Measurements from ENCODE around the gene ZMIZ1.

GRCh38 chr10:79270466-79271246 lies 201.9 kb downstream of the ZMIZ1 start:
- TF ChIP-seq, protein P1, sequence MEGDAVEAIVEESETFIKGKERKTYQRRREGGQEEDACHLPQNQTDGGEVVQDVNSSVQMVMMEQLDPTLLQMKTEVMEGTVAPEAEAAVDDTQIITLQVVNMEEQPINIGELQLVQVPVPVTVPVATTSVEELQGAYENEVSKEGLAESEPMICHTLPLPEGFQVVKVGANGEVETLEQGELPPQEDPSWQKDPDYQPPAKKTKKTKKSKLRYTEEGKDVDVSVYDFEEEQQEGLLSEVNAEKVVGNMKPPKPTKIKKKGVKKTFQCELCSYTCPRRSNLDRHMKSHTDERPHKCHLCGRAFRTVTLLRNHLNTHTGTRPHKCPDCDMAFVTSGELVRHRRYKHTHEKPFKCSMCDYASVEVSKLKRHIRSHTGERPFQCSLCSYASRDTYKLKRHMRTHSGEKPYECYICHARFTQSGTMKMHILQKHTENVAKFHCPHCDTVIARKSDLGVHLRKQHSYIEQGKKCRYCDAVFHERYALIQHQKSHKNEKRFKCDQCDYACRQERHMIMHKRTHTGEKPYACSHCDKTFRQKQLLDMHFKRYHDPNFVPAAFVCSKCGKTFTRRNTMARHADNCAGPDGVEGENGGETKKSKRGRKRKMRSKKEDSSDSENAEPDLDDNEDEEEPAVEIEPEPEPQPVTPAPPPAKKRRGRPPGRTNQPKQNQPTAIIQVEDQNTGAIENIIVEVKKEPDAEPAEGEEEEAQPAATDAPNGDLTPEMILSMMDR (IDR thresholded peaks at IDR 0.05; ENCODE audit: poor library complexity, severe bottlenecking) = no peak
- no peak for TF ChIP-seq RAD21 (conservative IDR thresholded peaks at IDR 0.05)
